Measurements from ENCODE around the gene GNG8.

DNA sequence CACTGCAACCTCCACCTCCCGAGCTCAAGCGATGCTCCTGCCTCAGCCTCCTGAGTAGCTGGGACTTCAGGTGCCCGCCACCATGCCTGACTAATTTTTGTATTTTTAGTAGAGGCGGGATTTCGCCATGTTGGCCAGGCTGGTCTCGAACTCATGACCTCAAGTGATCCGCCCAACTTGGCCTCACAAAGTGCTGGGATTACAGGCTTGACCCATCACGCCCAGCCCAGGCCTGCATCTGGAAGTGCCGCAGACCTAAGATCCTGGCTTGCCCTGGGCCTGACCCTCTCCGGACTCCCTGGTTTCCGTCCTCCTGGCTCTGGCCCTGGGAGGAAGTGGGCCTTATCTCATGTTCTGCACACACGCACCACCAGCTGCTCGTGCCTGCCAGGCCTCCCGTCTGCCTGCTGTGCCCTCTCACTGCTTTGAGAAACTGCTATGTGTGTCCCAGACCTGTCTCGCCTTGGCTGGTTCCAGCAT, 6.4 kb downstream of the GNG8 start:
- TF ChIP-seq, protein P1, sequence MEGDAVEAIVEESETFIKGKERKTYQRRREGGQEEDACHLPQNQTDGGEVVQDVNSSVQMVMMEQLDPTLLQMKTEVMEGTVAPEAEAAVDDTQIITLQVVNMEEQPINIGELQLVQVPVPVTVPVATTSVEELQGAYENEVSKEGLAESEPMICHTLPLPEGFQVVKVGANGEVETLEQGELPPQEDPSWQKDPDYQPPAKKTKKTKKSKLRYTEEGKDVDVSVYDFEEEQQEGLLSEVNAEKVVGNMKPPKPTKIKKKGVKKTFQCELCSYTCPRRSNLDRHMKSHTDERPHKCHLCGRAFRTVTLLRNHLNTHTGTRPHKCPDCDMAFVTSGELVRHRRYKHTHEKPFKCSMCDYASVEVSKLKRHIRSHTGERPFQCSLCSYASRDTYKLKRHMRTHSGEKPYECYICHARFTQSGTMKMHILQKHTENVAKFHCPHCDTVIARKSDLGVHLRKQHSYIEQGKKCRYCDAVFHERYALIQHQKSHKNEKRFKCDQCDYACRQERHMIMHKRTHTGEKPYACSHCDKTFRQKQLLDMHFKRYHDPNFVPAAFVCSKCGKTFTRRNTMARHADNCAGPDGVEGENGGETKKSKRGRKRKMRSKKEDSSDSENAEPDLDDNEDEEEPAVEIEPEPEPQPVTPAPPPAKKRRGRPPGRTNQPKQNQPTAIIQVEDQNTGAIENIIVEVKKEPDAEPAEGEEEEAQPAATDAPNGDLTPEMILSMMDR (IDR thresholded peaks at IDR 0.05): no peak
- no peak for TF ChIP-seq POLR2A (IDR thresholded peaks at IDR 0.05)
